Natural killer cell (primary cell): ENCODE data around the gene TDRD9. TPM values are rescaled to one million over a fixed set of nuclear protein-coding genes. Genes with fewer than 3 reads are reported as not detected.
A peak's percentile ranks its signal among the peaks of the same experiment; 100 is the strongest.
"Not testable (repeated sequence)": the region's sequence is repeated elsewhere in the genome, so short reads cannot be mapped to it uniquely, and the experiment has no call there.

ENCODE experiments used
- ATAC-seq, 3 donors: fragments of 150-1000 bp in 2 of 3; fragments of 200-7000 bp in 1 of 3; cut with Tn5 transposase; 1 replicate in 1 of 3; 2 replicates in 2 of 3; pipeline ENCODE4 v1.10.0; 2021; ENCODE audit warnings: mild to moderate bottlenecking in 2 of 3, moderate library complexity in 2 of 3
- DNase-seq, 2 donors: peaks; one replicate each; pipeline versions ENCODE4 v3.0.0 to v3.0.0-alpha.2; 2013 to 2021; ENCODE audit warnings: mixed read lengths in 1 of 2
- H3K27ac ChIP-seq: one replicate; pipeline ENCODE4 v1.5.1; 2013; ENCODE audit warnings: mild to moderate bottlenecking, low read length
- H3K27me3 ChIP-seq: one replicate; pipeline ENCODE4 v1.6.1; 2013; ENCODE audit warnings: low read length; ENCODE audit not compliant: control insufficient read depth, insufficient read depth
- H3K36me3 ChIP-seq: one replicate; pipeline ENCODE4 v1.6.1; 2013; ENCODE audit warnings: low read length; ENCODE audit not compliant: control insufficient read depth, insufficient read depth
- H3K4me1 ChIP-seq: one replicate; pipeline ENCODE4 v1.6.1; 2013; ENCODE audit warnings: low read length; ENCODE audit not compliant: control insufficient read depth, insufficient read depth
- H3K4me3 ChIP-seq: one replicate; pipeline ENCODE4 v1.5.1; 2013; ENCODE audit warnings: low read length
- H3K9me3 ChIP-seq: one replicate; pipeline ENCODE4 v1.6.1; 2013; ENCODE audit warnings: low read length; ENCODE audit not compliant: control insufficient read depth, insufficient read depth
- H3K27ac Mint-ChIP-seq, 2 donors: one replicate each; pipeline ENCODE4 v1.8.0; 2022; ENCODE audit warnings: mild to moderate bottlenecking in 2 of 2, mixed read lengths in 2 of 2, moderate library complexity in 1 of 2
- H3K27me3 Mint-ChIP-seq, 2 donors: one replicate each; pipeline ENCODE4 v1.8.0; 2022; ENCODE audit warnings: low read depth in 2 of 2, mixed read lengths in 2 of 2
- H3K36me3 Mint-ChIP-seq: one replicate; pipeline ENCODE4 v1.8.0; 2022; ENCODE audit warnings: mixed read lengths
- H3K4me1 Mint-ChIP-seq, 2 donors: one replicate each; pipeline ENCODE4 v1.8.0; 2022; ENCODE audit warnings: mixed read lengths in 2 of 2
- H3K4me3 Mint-ChIP-seq: one replicate; pipeline ENCODE4 v1.8.0; 2022; ENCODE audit warnings: mild to moderate bottlenecking, moderate library complexity, mixed read lengths
- H3K9me3 Mint-ChIP-seq, 2 donors: one replicate each; pipeline ENCODE4 v1.8.0; 2022; ENCODE audit warnings: mixed read lengths in 2 of 2
- CTCF ChIP-seq: fragments of 200-600 bp; IDR thresholded peaks from one replicate; pipeline ENCODE4 v1.8.0; 2022; ENCODE audit warnings: antibody characterized with exemption
- WGBS: methylation state at CpG from one replicate; pipeline ENCODE4 v1.1.7; 2013; ENCODE audit warnings: missing lambda C conversion rate; ENCODE audit not compliant: insufficient coverage; 5-methylcytosine and 5-hydroxymethylcytosine counted together
- intact Hi-C: fragments of 100-400 bp; cut with micrococcal nuclease; formaldehyde crosslinking; loops from one replicate; pipeline ENCODE4 v1.14.2; 2022
- total RNA-seq, 4 donors: library from RNA; stranded (reverse); fragments of 120-200 nt in 1 of 4; gene quantifications; one replicate each; pipeline versions ENCODE4 v1.2.3 to v1.2.4, GENCODE V29; 2013 to 2022

The TDRD9 gene
- total RNA-seq, 3 donors from 2014 or later (not counting 1 experiment from before 2014, with no cell fraction given): 0.75 to 2.2 (median 1.4) TPM

GRCh38 chr14:103974575-103974974 lies 46.3 kb downstream of the TDRD9 start:
- Mint-ChIP-seq H3K9me3 (peaks cover 0 to 3% of the 10 kb centered on the region in 2 donors), H3K36me3 (no peaks in the 10 kb centered on the region), H3K4me3 (no peak overlapping the region), H3K27ac (no peak overlapping the region), H3K4me1 (peaks cover 0 to 20% of the 10 kb centered on the region in 2 donors), H3K27me3 (peaks cover 3 to 6% of the 10 kb centered on the region in 2 donors)
- no peak for TF ChIP-seq CTCF
- intact Hi-C loops: no loop called here
- H3K36me3 ChIP-seq: no peaks in the 10 kb centered on the region
- DNase-seq (no peak), ATAC-seq (no peak)
- H3K27ac ChIP-seq: no peak overlapping the region
- H3K4me1 ChIP-seq: no peaks in the 10 kb centered on the region
- no peaks in the 10 kb centered on the region for H3K9me3 ChIP-seq
- H3K27me3 ChIP-seq: no peaks in the 10 kb centered on the region
- WGBS: 69% methylated on average over 1 of the region's 2 CpGs
- H3K4me3 ChIP-seq: no peak overlapping the region

GRCh38 chr14:103980623-103981238 lies 52.5 kb downstream of the TDRD9 start:
- DNase-seq, H3K9me3 ChIP-seq, H3K36me3 ChIP-seq, H3K9me3 Mint-ChIP-seq, H3K4me3 ChIP-seq, intact Hi-C loops, H3K27ac Mint-ChIP-seq, H3K27ac ChIP-seq, H3K4me1 ChIP-seq, H3K36me3 Mint-ChIP-seq, H3K27me3 ChIP-seq, ATAC-seq, H3K4me3 Mint-ChIP-seq: not testable (repeated sequence)
- peaks cover 0 to 20% of the 10 kb centered on the region in 2 donors for H3K4me1 Mint-ChIP-seq
- 49% methylated on average over 9 of the region's 14 CpGs for WGBS
- TF ChIP-seq CTCF: peak; percentile 32
- peaks cover 3 to 14% of the 10 kb centered on the region in 2 donors for H3K27me3 Mint-ChIP-seq

GRCh38 chr14:103984196-103984595 lies 55.9 kb downstream of the TDRD9 start:
- Histone ChIP-seq H3K27ac (no peak overlapping the region), H3K9me3 (no peaks in the 10 kb centered on the region), H3K36me3 (no peaks in the 10 kb centered on the region), H3K4me1 (no peaks in the 10 kb centered on the region), H3K4me3 (no peak overlapping the region), H3K27me3 (no peaks in the 10 kb centered on the region)
- intact Hi-C loops: no loop called here
- DNase-seq (no peak), ATAC-seq (no peak)
- Mint-ChIP-seq H3K27ac (no peak overlapping the region), H3K4me3 (no peak overlapping the region), H3K36me3 (peaks cover 4% of the 10 kb centered on the region), H3K27me3 (peaks cover 11 to 30% of the 10 kb centered on the region in 2 donors), H3K9me3 (peaks cover 0 to under 1% of the 10 kb centered on the region in 2 donors), H3K4me1 (peaks cover 0 to 2% of the 10 kb centered on the region in 2 donors)
- 86% methylated on average over 5 of the region's 5 CpGs for WGBS
- TF ChIP-seq CTCF: no peak

GRCh38 chr14:103989034-103989433 lies 60.8 kb downstream of the TDRD9 start:
- DNase-seq: no peak
- Histone ChIP-seq H3K9me3 (no peaks in the 10 kb centered on the region), H3K27ac (no peak overlapping the region), H3K27me3 (peaks cover 4% of the 10 kb centered on the region), H3K36me3 (no peaks in the 10 kb centered on the region), H3K4me1 (no peaks in the 10 kb centered on the region), H3K4me3 (no peak overlapping the region)
- no peaks in the 10 kb centered on the region for H3K4me1 Mint-ChIP-seq
- peaks cover 20 to 36% of the 10 kb centered on the region in 2 donors for H3K27me3 Mint-ChIP-seq
- TF ChIP-seq CTCF: no peak
- peaks cover 0 to 2% of the 10 kb centered on the region in 2 donors for H3K9me3 Mint-ChIP-seq
- WGBS: 95% methylated on average over 1 of the region's 1 CpG
- no peak overlapping the region for H3K27ac Mint-ChIP-seq
- ATAC-seq: no peak
- H3K4me3 Mint-ChIP-seq: no peak overlapping the region
- intact Hi-C loops: no loop called here
- H3K36me3 Mint-ChIP-seq: peaks cover 7% of the 10 kb centered on the region
